Stomach (tissue), 4 donors: ENCODE results near the gene BSN.

ENCODE experiments used
- EP300 ChIP-seq: sonication (generic); formaldehyde crosslinking; IDR thresholded peaks from one replicate; pipeline ENCODE4 v1.6.1; 2017; ENCODE audit warnings: antibody characterized with exemption
- POLR2AphosphoS5 ChIP-seq, 3 donors: sonication (generic); formaldehyde crosslinking; IDR thresholded peaks; one replicate each; pipeline ENCODE4 v1.6.1; 2016; ENCODE audit warnings: antibody characterized with exemption in 3 of 3
- TF ChIP-seq, protein P1 (sequence below), 7 experiments: fragments of 450-650 bp in 4 of 7; fragments of 200-600 bp in 3 of 7; sonication (generic) in 3 of 7; IDR thresholded peaks; one replicate each; pipeline ENCODE4 v1.5.1; 2016 to 2019; ENCODE audit warnings: antibody characterized with exemption in 7 of 7, control low read depth in 2 of 7, mild to moderate bottlenecking in 1 of 7

DNA sequence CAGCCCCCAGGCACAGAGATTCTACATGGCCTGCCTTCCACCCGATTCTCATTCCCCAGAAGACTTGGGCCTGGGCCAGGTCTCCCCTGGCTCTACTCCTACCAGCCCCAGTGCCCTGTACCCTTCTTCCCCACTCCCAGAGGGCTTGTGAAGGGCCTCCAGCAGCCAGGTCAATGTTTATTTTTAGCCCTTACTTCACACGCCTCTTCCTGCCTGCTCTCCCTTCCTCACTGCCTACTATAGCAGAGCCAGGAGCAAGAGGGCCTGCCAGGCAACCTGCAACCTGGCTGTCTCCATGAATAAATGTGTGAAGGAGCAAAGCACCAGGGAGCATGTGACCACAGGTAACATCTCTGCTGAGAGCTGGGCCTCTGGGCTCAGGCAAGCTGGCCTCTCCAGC, 93.5 kb downstream of the BSN start:
- TF ChIP-seq, protein P1, sequence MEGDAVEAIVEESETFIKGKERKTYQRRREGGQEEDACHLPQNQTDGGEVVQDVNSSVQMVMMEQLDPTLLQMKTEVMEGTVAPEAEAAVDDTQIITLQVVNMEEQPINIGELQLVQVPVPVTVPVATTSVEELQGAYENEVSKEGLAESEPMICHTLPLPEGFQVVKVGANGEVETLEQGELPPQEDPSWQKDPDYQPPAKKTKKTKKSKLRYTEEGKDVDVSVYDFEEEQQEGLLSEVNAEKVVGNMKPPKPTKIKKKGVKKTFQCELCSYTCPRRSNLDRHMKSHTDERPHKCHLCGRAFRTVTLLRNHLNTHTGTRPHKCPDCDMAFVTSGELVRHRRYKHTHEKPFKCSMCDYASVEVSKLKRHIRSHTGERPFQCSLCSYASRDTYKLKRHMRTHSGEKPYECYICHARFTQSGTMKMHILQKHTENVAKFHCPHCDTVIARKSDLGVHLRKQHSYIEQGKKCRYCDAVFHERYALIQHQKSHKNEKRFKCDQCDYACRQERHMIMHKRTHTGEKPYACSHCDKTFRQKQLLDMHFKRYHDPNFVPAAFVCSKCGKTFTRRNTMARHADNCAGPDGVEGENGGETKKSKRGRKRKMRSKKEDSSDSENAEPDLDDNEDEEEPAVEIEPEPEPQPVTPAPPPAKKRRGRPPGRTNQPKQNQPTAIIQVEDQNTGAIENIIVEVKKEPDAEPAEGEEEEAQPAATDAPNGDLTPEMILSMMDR (IDR thresholded peaks at IDR 0.05), result no peak
- no peak for TF ChIP-seq POLR2AphosphoS5 (IDR thresholded peaks at IDR 0.05)
- no peak for TF ChIP-seq EP300
